H1 (cell line): Measurements from ENCODE around the gene ZNF692. TPM values are rescaled to one million over a fixed set of nuclear protein-coding genes. Genes with fewer than 3 reads are reported as not detected.

ENCODE experiments used
- BACH1 ChIP-seq: IDR thresholded peaks from 2 replicates; pipeline ENCODE4 v1.6.1; 2012; ENCODE audit warnings: low read length, improper control_type of control experiment
- CHD1 ChIP-seq: IDR thresholded peaks from 2 replicates; pipeline ENCODE4 v1.6.1; 2012; ENCODE audit warnings: low read depth, low read length, improper control_type of control experiment
- CHD2 ChIP-seq: IDR thresholded peaks from 2 replicates; pipeline ENCODE4 v1.6.1; 2012; ENCODE audit warnings: low read length, improper control_type of control experiment
- CTCF ChIP-seq, 3 experiments: IDR thresholded peaks; 1 replicate in 2 of 3; 2 replicates in 1 of 3; pipeline versions ENCODE4 v1.5.1 to v1.6.1; 2011; ENCODE audit warnings: low read length in 3 of 3, mild to moderate bottlenecking in 3 of 3, inconsistent platforms in 2 of 3, low read depth in 1 of 3, moderate library complexity in 1 of 3; ENCODE audit not compliant: insufficient read depth in 1 of 3; ENCODE audit errors: control extremely low read depth in 1 of 3
- E2F6 ChIP-seq: IDR thresholded peaks from 2 replicates; pipeline ENCODE4 v1.6.1; 2012; ENCODE audit warnings: inconsistent platforms
- KDM1A ChIP-seq: fragments of 200-600, 300-600 bp; sonication (generic); IDR thresholded peaks from 2 replicates; pipeline ENCODE4 v1.7.1; 2016; ENCODE audit warnings: mild to moderate bottlenecking, low read length, borderline replicate concordance
- MAFK ChIP-seq: IDR thresholded peaks from 2 replicates; pipeline ENCODE4 v1.6.1; 2012; ENCODE audit warnings: low read depth, mild to moderate bottlenecking, improper control_type of control experiment, low read length
- NRF1 ChIP-seq: IDR thresholded peaks from 2 replicates; pipeline ENCODE4 v1.6.1; 2011; ENCODE audit warnings: mild to moderate bottlenecking, low read depth, low read length, improper control_type of control experiment
- RXRA ChIP-seq: IDR thresholded peaks from 2 replicates; pipeline ENCODE4 v1.6.1; 2011; ENCODE audit warnings: low read depth, mild to moderate bottlenecking, low read length, moderate library complexity; ENCODE audit not compliant: insufficient read depth
- SAP30 ChIP-seq: fragments of 300-600 bp; sonication (generic); IDR thresholded peaks from 2 replicates; pipeline ENCODE4 v1.7.1; 2012; ENCODE audit warnings: low read length, moderate library complexity, mild to moderate bottlenecking, inconsistent platforms; ENCODE audit not compliant: insufficient read depth, insufficient replicate concordance
- SIN3A ChIP-seq, 2 experiments: IDR thresholded peaks in 1 of 2; conservative IDR thresholded peaks in 1 of 2; 2 replicates each; pipeline ENCODE4 v1.6.1; 2011 to 2012; ENCODE audit warnings: low read length in 2 of 2, improper control_type of control experiment in 1 of 2, low read depth in 1 of 2, mild to moderate bottlenecking in 1 of 2
- SP2 ChIP-seq: IDR thresholded peaks from 2 replicates; pipeline ENCODE4 v1.6.1; 2012; ENCODE audit warnings: mild to moderate bottlenecking, low read length, inconsistent platforms
- SP4 ChIP-seq: IDR thresholded peaks from 2 replicates; pipeline ENCODE4 v1.6.1; 2012; ENCODE audit warnings: low read length, inconsistent platforms
- SRF ChIP-seq: IDR thresholded peaks from 2 replicates; pipeline ENCODE4 v1.6.1; 2011; ENCODE audit warnings: mild to moderate bottlenecking, low read depth, low read length, moderate library complexity
- SUZ12 ChIP-seq: fragments of 200-600 bp; sonication (generic); IDR thresholded peaks from 2 replicates; pipeline ENCODE4 v1.6.1; 2012; ENCODE audit warnings: mild to moderate bottlenecking, inconsistent platforms, low read length, moderate library complexity, mixed read lengths
- TCF12 ChIP-seq: IDR thresholded peaks from 2 replicates; pipeline ENCODE4 v1.6.1; 2011; ENCODE audit warnings: low read depth, mild to moderate bottlenecking, low read length
- TEAD4 ChIP-seq: IDR thresholded peaks from 2 replicates; pipeline ENCODE4 v1.6.1; 2012; ENCODE audit warnings: low read depth, low read length, inconsistent platforms, mixed read lengths
- polyA plus RNA-seq, 7 experiments: library from polyadenylated mRNA; depleted of rRNA in 3 of 7; stranded (reverse) in 5 of 7; unstranded in 2 of 7; fragments of >200 nt in 5 of 7; fragments of 200-250 nt in 2 of 7; gene quantifications; 1 replicate in 5 of 7; 2 replicates in 1 of 7; 4 replicates in 1 of 7; pipeline versions ENCODE4 v1.2.1 to v1.2.3, GENCODE V29; 2011 to 2013; ENCODE audit warnings: missing spikeins in 2 of 7, mixed read lengths in 2 of 7
- total RNA-seq: library from RNA; stranded (reverse); fragmentation: NEBNext Ultra II Directional; extraction: Animal tissue kit (Norgen Biotek cat#: 25700); gene quantifications from 2 replicates; pipeline ENCODE4 v1.2.1, GENCODE V29; 2021
- TF ChIP-seq, protein P1 (sequence below): IDR thresholded peaks from 2 replicates; pipeline ENCODE4 v1.6.1; 2012; ENCODE audit warnings: low read length, inconsistent platforms
- TF ChIP-seq, protein P2 (sequence below): IDR thresholded peaks from 2 replicates; pipeline ENCODE4 v1.6.1; 2011; ENCODE audit warnings: low read depth, mild to moderate bottlenecking, low read length; ENCODE audit not compliant: insufficient read depth

Gene ZNF692
- total and polyA plus RNA-seq, 2 of the 8 experiments (the other 6 are each of a cell fraction or from before 2014, with no cell fraction given) = 38.4 to 52.3 TPM

- no peak for TF ChIP-seq RXRA
- no peak for TF ChIP-seq MAFK
- TF ChIP-seq CHD2 = no peak
- TF ChIP-seq SUZ12 = no peak
- TF ChIP-seq TEAD4 = no peak
- TF ChIP-seq KDM1A = no peak
- TF ChIP-seq CHD1 = no peak
- no peak for TF ChIP-seq BACH1
- TF ChIP-seq NRF1 = no peak
- TF ChIP-seq, protein P1, sequence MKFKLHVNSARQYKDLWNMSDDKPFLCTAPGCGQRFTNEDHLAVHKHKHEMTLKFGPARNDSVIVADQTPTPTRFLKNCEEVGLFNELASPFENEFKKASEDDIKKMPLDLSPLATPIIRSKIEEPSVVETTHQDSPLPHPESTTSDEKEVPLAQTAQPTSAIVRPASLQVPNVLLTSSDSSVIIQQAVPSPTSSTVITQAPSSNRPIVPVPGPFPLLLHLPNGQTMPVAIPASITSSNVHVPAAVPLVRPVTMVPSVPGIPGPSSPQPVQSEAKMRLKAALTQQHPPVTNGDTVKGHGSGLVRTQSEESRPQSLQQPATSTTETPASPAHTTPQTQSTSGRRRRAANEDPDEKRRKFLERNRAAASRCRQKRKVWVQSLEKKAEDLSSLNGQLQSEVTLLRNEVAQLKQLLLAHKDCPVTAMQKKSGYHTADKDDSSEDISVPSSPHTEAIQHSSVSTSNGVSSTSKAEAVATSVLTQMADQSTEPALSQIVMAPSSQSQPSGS = no peak
- no peak for TF ChIP-seq TCF12
- TF ChIP-seq E2F6 = no peak
- TF ChIP-seq SIN3A (conservative IDR thresholded peaks at IDR 0.05 in 1 of 2, IDR thresholded peaks at IDR 0.05 in 1 of 2; ENCODE audit: low read depth in 1 of 2, low read length in 2 of 2) = peak; percentile 50 to 79; a peak in 2 of 4 replicates
- TF ChIP-seq SAP30 = peak; percentile 52
- TF ChIP-seq SRF = no peak
- TF ChIP-seq, protein P2, sequence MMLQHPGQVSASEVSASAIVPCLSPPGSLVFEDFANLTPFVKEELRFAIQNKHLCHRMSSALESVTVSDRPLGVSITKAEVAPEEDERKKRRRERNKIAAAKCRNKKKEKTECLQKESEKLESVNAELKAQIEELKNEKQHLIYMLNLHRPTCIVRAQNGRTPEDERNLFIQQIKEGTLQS = no peak
- TF ChIP-seq SP4 = no peak
- TF ChIP-seq CTCF (IDR thresholded peaks at IDR 0.05; ENCODE audit: control extremely low read depth in 1 of 3, insufficient read depth in 1 of 3, low read depth in 1 of 3, low read length in 3 of 3) = peak; percentile 42 to 71 (median 60)
- TF ChIP-seq SP2 = no peak
These were observed 32.8 kb downstream of the ZNF692 start, which contains the start of gene SH3BP5L (continued) for GRCh38 chr1:248825909-248826760.
